Ectodermal cell (in vitro differentiated cells): Measurements from ENCODE around the gene PDE1A.

Experiments used
- H3K27ac ChIP-seq: 2 replicates; pipeline ENCODE4 v1.7.0; 2013; ENCODE audit warnings: mild to moderate bottlenecking, low read depth, low read length; ENCODE audit not compliant: insufficient read depth, poor library complexity, severe bottlenecking
- H3K27me3 ChIP-seq: 2 replicates; pipeline ENCODE4 v1.7.0; 2013; ENCODE audit warnings: mild to moderate bottlenecking, low read length; ENCODE audit not compliant: insufficient read depth, control insufficient read depth, poor library complexity, severe bottlenecking
- H3K36me3 ChIP-seq: one replicate; pipeline ENCODE4 v1.7.0; 2013; ENCODE audit warnings: low read length; ENCODE audit not compliant: control insufficient read depth, insufficient read depth
- H3K4me1 ChIP-seq: one replicate; pipeline ENCODE4 v1.7.0; 2013; ENCODE audit warnings: low read length; ENCODE audit not compliant: control insufficient read depth, insufficient read depth
- H3K4me3 ChIP-seq: 2 replicates; pipeline ENCODE4 v1.7.0; 2013; ENCODE audit warnings: low read depth, low read length, control low read depth; ENCODE audit not compliant: insufficient read depth
- H3K9me3 ChIP-seq: 2 replicates; pipeline ENCODE4 v1.7.0; 2013; ENCODE audit warnings: mild to moderate bottlenecking, low read length, moderate library complexity; ENCODE audit not compliant: control insufficient read depth
- WGBS, 2 experiments: methylation state at CpG; one replicate each; pipeline ENCODE4 v1.1.7; 2013; ENCODE audit warnings: missing lambda C conversion rate in 2 of 2; 5-methylcytosine and 5-hydroxymethylcytosine counted together

PDE1A gene

DNA sequence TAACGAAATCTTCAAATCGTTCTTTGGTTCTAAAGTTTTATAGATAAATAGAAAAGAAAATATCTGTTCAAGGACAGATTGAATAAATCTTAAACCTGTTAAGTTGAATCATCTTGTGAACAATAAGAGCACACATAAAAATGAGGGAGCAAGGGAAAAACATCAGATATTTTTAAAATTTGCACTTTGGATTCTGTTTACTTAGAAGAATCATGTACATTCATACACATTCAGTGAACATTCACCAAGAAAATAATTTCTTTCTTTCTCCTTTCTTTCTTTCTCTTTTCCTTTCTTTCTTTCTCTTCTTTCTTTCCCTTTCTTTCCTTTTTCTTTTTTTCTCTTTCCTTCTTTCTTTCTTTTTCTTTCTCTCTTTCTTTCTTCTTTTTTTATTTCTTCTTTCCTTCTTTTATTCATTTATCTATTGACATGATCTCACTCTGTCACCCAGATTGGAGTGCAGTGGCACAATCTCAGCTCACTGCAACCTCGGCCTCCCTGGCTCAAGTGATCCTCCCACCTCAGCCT, 164.9 kb downstream of the PDE1A start:
- H3K27me3 ChIP-seq: no peaks in the 10 kb centered on the region
- H3K4me1 ChIP-seq: no peaks in the 10 kb centered on the region
- no peak overlapping the region for H3K27ac ChIP-seq
- H3K4me3 ChIP-seq: no peak overlapping the region
- no peaks in the 10 kb centered on the region for H3K36me3 ChIP-seq
- no peaks in the 10 kb centered on the region for H3K9me3 ChIP-seq
- WGBS, 2 experiments: 94 to 95% methylated on average over 3 of the region's 3 CpGs

GRCh38 chr2:182259629-182260150, 167.1 kb downstream of the PDE1A start:
- Histone ChIP-seq H3K36me3 (no peaks in the 10 kb centered on the region), H3K27me3 (no peaks in the 10 kb centered on the region), H3K4me1 (no peaks in the 10 kb centered on the region), H3K4me3 (no peak overlapping the region), H3K9me3 (no peaks in the 10 kb centered on the region), H3K27ac (no peak overlapping the region)
- 94 to 99% methylated on average over 3 to 4 of the region's 4 CpGs for WGBS, 2 experiments

DNA sequence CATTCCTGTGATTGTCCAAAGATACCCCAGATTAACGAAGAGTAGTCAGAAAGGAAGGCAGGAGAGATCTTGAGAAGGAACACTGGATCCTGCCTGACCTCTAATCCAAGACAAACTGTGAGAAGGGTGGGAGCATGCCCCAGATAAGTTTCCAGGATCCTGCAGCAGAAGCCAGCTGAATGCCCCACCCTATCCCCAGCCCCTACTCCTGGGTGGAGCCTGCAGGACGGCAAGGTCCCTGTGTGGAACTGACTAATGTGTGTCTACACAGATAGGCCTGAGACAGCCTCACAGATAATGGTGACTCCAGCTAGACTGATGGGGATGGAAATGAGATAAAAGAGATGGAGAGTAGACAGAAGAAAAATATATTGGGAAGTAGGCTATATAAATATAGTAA, 174.3 kb downstream of the PDE1A start:
- 80 to 84% methylated on average over 2 of the region's 2 CpGs for WGBS, 2 experiments
- no peaks in the 10 kb centered on the region for H3K9me3 ChIP-seq
- H3K27me3 ChIP-seq: no peaks in the 10 kb centered on the region
- no peaks in the 10 kb centered on the region for H3K36me3 ChIP-seq
- no peak overlapping the region for H3K4me3 ChIP-seq
- no peaks in the 10 kb centered on the region for H3K4me1 ChIP-seq
- H3K27ac ChIP-seq: no peak overlapping the region

DNA sequence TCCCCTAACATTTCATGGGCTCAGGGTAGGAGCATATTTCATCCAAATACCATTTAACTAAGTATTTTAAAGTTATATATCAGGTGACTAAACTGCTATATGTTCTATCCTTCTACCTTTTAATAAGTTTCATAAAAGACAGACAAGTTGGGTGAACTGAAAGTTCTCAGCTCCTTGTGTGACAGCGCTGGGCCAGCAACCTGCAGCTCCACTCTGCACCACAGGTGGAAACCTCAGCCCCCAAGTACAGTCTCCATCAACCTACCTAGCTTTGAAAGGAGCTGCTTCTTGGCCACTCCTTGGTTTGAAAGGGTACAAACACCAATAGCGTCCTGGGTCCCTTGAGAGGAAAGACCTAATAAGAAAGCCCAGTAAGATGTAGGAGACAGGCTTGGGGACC, 177.9 kb downstream of the PDE1A start:
- 95% methylated on average over 2 of the region's 2 CpGs for WGBS, 2 experiments

DNA sequence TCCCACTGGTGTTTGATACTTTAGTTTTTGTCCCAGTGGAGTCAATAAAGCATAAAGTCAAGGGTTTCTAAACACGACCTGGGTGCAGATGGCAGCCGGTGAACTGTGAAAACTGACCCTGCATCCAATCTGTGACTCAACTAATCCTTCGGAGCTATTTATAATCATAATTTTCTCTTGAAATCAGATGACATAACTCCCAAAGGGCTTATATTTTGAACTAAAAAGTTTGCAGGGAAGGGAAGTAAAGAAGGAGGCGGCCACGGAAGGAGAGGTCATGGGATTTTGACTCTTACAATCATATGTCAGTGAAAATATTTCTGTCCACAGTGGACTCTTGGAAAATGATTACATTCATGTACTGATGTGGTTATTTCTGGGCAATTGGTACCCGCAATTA, 178.5 kb downstream of the PDE1A start:
- no peaks in the 10 kb centered on the region for H3K9me3 ChIP-seq
- no peaks in the 10 kb centered on the region for H3K4me1 ChIP-seq
- no peaks in the 10 kb centered on the region for H3K36me3 ChIP-seq
- H3K27me3 ChIP-seq: no peaks in the 10 kb centered on the region
- no peak overlapping the region for H3K27ac ChIP-seq
- H3K4me3 ChIP-seq: no peak overlapping the region
- WGBS, 2 experiments: 94 to 95% methylated on average over 6 of the region's 6 CpGs

More for the DNA sequence above, 177.9 kb downstream of the PDE1A start:
- Histone ChIP-seq H3K27me3 (no peaks in the 10 kb centered on the region), H3K36me3 (no peaks in the 10 kb centered on the region), H3K4me3 (no peak overlapping the region), H3K4me1 (no peaks in the 10 kb centered on the region), H3K27ac (no peak overlapping the region), H3K9me3 (no peaks in the 10 kb centered on the region)

DNA sequence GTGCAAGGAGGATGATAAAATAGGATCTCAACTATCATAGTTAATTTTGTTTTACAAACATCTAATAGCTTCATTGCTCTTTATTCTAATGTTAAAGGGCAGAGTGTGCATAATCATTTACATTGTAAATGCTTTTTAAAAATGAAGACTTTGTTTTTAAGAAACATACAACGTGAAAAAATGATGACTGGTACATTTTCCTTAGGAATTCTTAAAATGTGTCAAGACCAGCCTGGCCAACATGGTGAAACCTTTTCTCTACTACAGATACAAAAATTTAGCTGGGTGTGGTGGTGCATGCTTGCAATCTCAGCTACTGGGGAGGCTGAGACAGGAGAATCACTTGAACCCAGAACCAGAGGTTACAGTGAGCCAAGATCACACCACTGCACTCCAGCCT, 179.0 kb downstream of the PDE1A start:
- 93% methylated on average over 1 of the region's 1 CpG; no CpG with 5 or more reads in 1 of the 2 experiments for WGBS, 2 experiments
- Histone ChIP-seq H3K9me3 (no peaks in the 10 kb centered on the region), H3K27ac (no peak overlapping the region), H3K4me1 (no peaks in the 10 kb centered on the region), H3K27me3 (no peaks in the 10 kb centered on the region), H3K4me3 (no peak overlapping the region), H3K36me3 (no peaks in the 10 kb centered on the region)

DNA sequence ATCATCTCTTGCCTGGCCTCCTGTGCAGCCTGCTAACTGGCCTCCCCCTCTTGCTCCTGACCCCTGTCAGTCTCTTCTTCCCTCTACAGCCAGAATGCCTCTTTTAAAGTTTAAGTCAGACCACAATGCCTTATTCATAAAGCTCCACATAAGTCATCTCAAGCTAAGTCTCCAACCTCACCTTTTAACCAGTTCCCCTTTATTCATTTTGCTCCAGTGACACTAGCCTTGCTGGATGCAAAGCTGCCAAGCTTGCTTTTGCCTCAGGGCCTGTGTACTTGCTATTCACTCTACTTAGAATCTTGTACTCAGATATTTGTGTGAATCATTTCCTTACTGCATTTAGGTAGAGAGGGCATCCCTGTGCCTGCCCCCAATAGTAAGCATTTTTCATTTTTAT, 180.9 kb downstream of the PDE1A start:
- H3K27ac ChIP-seq: no peak overlapping the region
- peaks cover 6% of the 10 kb centered on the region for H3K4me1 ChIP-seq
- H3K4me3 ChIP-seq: no peak overlapping the region
- H3K27me3 ChIP-seq: no peaks in the 10 kb centered on the region
- H3K36me3 ChIP-seq: no peaks in the 10 kb centered on the region
- no peaks in the 10 kb centered on the region for H3K9me3 ChIP-seq

GRCh38 chr2:182242609-182243008, 184.2 kb downstream of the PDE1A start:
- 17 to 38% methylated on average over 1 to 3 of the region's 5 CpGs for WGBS, 2 experiments
- H3K36me3 ChIP-seq: no peaks in the 10 kb centered on the region
- no peak overlapping the region for H3K27ac ChIP-seq
- H3K27me3 ChIP-seq: no peaks in the 10 kb centered on the region
- peaks cover 6% of the 10 kb centered on the region for H3K4me1 ChIP-seq
- no peak overlapping the region for H3K4me3 ChIP-seq
- no peaks in the 10 kb centered on the region for H3K9me3 ChIP-seq

DNA sequence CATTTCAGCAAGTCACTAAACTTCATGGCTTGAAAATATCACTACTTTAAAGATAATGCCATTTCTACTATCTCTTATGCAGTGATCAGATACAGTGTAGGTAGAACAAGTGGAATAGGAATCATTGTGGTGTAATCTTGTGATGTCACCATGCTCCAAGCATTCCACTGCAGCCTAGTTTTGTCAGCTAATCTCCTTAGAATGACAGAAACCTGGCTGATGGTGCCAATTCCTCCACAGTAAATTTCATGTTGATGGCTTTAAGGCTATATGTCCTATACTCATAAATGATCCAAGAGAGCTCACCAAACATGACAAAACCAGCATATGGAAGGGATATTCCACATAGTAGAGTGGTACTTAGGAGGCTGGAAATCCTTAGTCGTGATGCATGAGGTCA, 184.9 kb downstream of the PDE1A start:
- Histone ChIP-seq H3K27ac (no peak overlapping the region), H3K4me3 (no peak overlapping the region), H3K4me1 (peaks cover 6% of the 10 kb centered on the region), H3K27me3 (no peaks in the 10 kb centered on the region), H3K9me3 (no peaks in the 10 kb centered on the region), H3K36me3 (no peaks in the 10 kb centered on the region)
- 96% methylated on average over 1 of the region's 1 CpG for WGBS, 2 experiments

DNA sequence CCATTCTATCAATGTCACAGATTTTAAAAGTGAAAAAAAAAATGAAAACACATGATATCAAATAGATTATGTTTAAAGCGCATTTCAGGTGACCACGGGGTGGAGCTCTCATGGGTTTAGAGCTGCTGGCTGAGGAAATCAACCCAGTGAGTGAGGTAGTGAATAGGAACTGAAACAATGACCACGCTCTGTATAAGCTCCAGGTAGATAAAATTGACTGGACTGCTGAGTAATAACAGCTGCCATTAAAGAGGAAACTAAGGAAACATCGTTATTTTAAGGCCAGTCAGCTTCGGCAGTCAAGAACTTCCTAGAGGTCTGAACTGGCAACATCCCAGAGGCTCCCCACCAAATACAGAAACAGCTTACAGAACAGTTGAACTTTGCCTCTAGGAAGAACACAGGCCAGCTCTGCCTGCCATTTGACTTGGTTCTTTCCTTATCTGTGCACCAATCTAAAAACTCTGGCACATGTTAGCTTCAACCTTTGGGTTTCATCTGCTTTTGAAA, 185.9 kb downstream of the PDE1A start:
- H3K27me3 ChIP-seq: no peaks in the 10 kb centered on the region
- no peak overlapping the region for H3K4me3 ChIP-seq
- H3K27ac ChIP-seq: no peak overlapping the region
- H3K36me3 ChIP-seq: no peaks in the 10 kb centered on the region
- 66 to 67% methylated on average over 5 of the region's 5 CpGs for WGBS, 2 experiments
- H3K9me3 ChIP-seq: no peaks in the 10 kb centered on the region
- peaks cover 6% of the 10 kb centered on the region for H3K4me1 ChIP-seq

DNA sequence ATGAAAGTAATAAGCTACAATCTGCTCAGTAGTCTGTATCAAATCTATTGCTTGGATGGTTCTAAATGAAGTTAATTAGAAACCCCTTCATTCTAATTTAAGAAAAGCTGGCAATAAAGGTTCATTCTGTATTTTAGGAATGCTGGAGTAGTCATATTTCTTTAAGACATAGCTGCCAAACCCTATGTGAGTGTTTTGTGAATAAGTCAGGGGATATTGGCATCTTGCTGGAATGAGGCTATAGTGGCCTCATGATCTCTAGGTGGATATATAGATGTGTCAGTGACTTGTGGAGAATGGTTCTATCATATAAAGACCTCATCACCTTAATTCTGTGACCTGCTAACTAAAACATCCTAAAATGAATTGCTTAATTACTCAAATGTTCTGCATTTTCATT, 196.3 kb downstream of the PDE1A start:
- H3K4me3 ChIP-seq: no peak overlapping the region

More for the DNA sequence above, 196.3 kb downstream of the PDE1A start:
- Histone ChIP-seq H3K27ac (no peak overlapping the region), H3K36me3 (no peaks in the 10 kb centered on the region), H3K9me3 (no peaks in the 10 kb centered on the region), H3K27me3 (no peaks in the 10 kb centered on the region), H3K4me1 (no peaks in the 10 kb centered on the region)
